Lower leg skin (tissue), 3 donors: ENCODE data around the gene SLC2A8.

ENCODE experiments used
- POLR2A ChIP-seq, 2 donors: fragments of 450-650 bp; IDR thresholded peaks; one replicate each; pipeline ENCODE4 v1.6.1; 2016 to 2017; ENCODE audit warnings: antibody characterized with exemption in 2 of 2, mild to moderate bottlenecking in 1 of 2, moderate library complexity in 1 of 2
- TF ChIP-seq, protein P1 (sequence below), 3 donors: fragments of 450-650 bp; IDR thresholded peaks; one replicate each; pipeline ENCODE4 v1.5.1; 2016; ENCODE audit warnings: antibody characterized with exemption in 3 of 3, mild to moderate bottlenecking in 3 of 3, moderate library complexity in 2 of 3

DNA sequence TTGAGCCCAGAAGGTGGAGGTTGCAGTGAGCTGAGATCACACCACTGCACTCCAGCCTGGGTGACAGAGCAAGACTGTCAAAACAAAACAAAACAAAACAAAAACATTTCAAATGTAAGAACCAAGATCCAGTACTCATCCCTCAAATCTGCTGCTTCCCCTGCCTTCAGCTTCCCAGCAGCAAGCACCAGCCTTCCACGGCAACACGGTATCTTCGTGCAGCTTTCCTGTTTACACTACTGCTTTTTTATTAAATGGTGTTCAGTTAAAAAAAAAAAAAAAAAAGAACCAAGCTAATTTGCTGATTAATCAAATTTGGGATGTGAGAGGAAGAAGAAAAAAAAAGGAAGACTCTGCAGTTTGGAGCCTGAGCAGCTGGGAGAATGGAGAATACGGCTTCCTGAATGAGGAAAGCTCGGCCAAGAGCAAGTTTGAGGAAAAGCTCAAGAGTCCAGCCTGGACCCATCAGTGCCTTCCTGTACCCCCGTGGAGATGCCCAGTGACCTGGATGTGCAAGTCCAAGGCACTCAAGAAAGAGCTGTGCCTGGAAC is 28.0 kb upstream of the SLC2A8 start:
- no peak for TF ChIP-seq POLR2A (IDR thresholded peaks at IDR 0.05)
- TF ChIP-seq, protein P1, sequence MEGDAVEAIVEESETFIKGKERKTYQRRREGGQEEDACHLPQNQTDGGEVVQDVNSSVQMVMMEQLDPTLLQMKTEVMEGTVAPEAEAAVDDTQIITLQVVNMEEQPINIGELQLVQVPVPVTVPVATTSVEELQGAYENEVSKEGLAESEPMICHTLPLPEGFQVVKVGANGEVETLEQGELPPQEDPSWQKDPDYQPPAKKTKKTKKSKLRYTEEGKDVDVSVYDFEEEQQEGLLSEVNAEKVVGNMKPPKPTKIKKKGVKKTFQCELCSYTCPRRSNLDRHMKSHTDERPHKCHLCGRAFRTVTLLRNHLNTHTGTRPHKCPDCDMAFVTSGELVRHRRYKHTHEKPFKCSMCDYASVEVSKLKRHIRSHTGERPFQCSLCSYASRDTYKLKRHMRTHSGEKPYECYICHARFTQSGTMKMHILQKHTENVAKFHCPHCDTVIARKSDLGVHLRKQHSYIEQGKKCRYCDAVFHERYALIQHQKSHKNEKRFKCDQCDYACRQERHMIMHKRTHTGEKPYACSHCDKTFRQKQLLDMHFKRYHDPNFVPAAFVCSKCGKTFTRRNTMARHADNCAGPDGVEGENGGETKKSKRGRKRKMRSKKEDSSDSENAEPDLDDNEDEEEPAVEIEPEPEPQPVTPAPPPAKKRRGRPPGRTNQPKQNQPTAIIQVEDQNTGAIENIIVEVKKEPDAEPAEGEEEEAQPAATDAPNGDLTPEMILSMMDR (IDR thresholded peaks at IDR 0.05) = no peak
